IgD-negative memory B cell (primary cell): Measurements from ENCODE around the gene USHBP1. TPM values are rescaled to one million over a fixed set of nuclear protein-coding genes. Genes with fewer than 3 reads are reported as not detected.

Experiments used
- H3K27ac Mint-ChIP-seq, 3 donors: one replicate each; pipeline ENCODE4 v1.8.0; 2020 to 2022; ENCODE audit warnings: mild to moderate bottlenecking in 3 of 3, mixed read lengths in 3 of 3, moderate library complexity in 1 of 3
- H3K27me3 Mint-ChIP-seq: one replicate; pipeline ENCODE4 v1.8.0; 2021; ENCODE audit warnings: mixed read lengths
- H3K36me3 Mint-ChIP-seq: one replicate; pipeline ENCODE4 v1.8.0; 2020; ENCODE audit warnings: mild to moderate bottlenecking, mixed read lengths
- H3K4me1 Mint-ChIP-seq, 3 donors: one replicate each; pipeline ENCODE4 v1.8.0; 2020 to 2022; ENCODE audit warnings: mixed read lengths in 3 of 3, mild to moderate bottlenecking in 1 of 3
- H3K4me3 Mint-ChIP-seq, 4 donors: one replicate each; pipeline ENCODE4 v1.8.0; 2020 to 2022; ENCODE audit warnings: mild to moderate bottlenecking in 4 of 4, mixed read lengths in 4 of 4, moderate library complexity in 3 of 4
- H3K9me3 Mint-ChIP-seq, 3 donors: one replicate each; pipeline ENCODE4 v1.8.0; 2020 to 2021; ENCODE audit warnings: mixed read lengths in 3 of 3, mild to moderate bottlenecking in 1 of 3
- polyA plus RNA-seq: library from polyadenylated mRNA; unstranded; fragments of 300-500 nt; fragmentation: Illumina TruSeq; gene quantifications from one replicate; pipeline ENCODE4 v1.2.3, GENCODE V29; 2021

The USHBP1 gene
- polyA plus RNA-seq, 1 donor from 2014 or later = not detected

- Mint-ChIP-seq H3K4me1 (peaks cover 0 to 3% (median 3%) of the 10 kb centered on the region in 3 donors), H3K27ac (peak within 1 kb of the TSS; percentile 78 to 93 (median 93)), H3K27me3 (no peaks in the 10 kb centered on the region), H3K9me3 (no peaks in the 10 kb centered on the region), H3K4me3 (peak within 1 kb of the TSS; percentile 84 to 98 (median 94)), H3K36me3 (no peaks in the 10 kb centered on the region)
Measured at GRCh38 chr19:17226002-17226933, 38.3 kb downstream of the USHBP1 start, which contains the start of gene OCEL1. OCEL1 (plus strand) TSS chr19:17226226; CDS start chr19:17226248, 22 bp downstream.

- H3K27ac Mint-ChIP-seq = peak overlapping the region in 1 of 3 donors; percentile 78
- no peaks in the 10 kb centered on the region for H3K27me3 Mint-ChIP-seq
- peaks cover 0 to 3% (median 3%) of the 10 kb centered on the region in 3 donors for H3K4me1 Mint-ChIP-seq
- H3K36me3 Mint-ChIP-seq = no peaks in the 10 kb centered on the region
- H3K4me3 Mint-ChIP-seq = peak overlapping the region in 3 of 4 donors; percentile 43 to 93 (median 84)
- no peaks in the 10 kb centered on the region for H3K9me3 Mint-ChIP-seq
Measured at GRCh38 chr19:17225053-17225452, 39.5 kb downstream of the USHBP1 start.

GRCh38 chr19:17220207-17220758 is 44.3 kb downstream of the USHBP1 start:
- H3K27me3 Mint-ChIP-seq = no peaks in the 10 kb centered on the region
- peaks cover 0 to 2% (median under 1%) of the 10 kb centered on the region in 3 donors for H3K4me1 Mint-ChIP-seq
- peak overlapping the region in 1 of 3 donors; percentile 19 for H3K27ac Mint-ChIP-seq
- no peaks in the 10 kb centered on the region for H3K9me3 Mint-ChIP-seq
- H3K4me3 Mint-ChIP-seq = peak overlapping the region in 2 of 4 donors; percentile 23 to 61
- peaks cover 7% of the 10 kb centered on the region for H3K36me3 Mint-ChIP-seq

GRCh38 chr19:17219286-17219685 is 45.3 kb downstream of the USHBP1 start:
- Mint-ChIP-seq H3K27ac (peak overlapping the region in 2 of 3 donors; percentile 63 to 89), H3K27me3 (no peaks in the 10 kb centered on the region), H3K36me3 (peaks cover 10% of the 10 kb centered on the region), H3K4me3 (peak overlapping the region in 2 of 4 donors; percentile 28 to 65), H3K4me1 (peaks cover 3 to 8% (median 7%) of the 10 kb centered on the region in 3 donors), H3K9me3 (no peaks in the 10 kb centered on the region)

- Mint-ChIP-seq H3K9me3 (no peaks in the 10 kb centered on the region), H3K4me1 (peaks cover 3 to 13% (median 9%) of the 10 kb centered on the region in 3 donors), H3K36me3 (peaks cover 10% of the 10 kb centered on the region), H3K4me3 (peak overlapping the region; percentile 88 to 97 (median 95)), H3K27me3 (no peaks in the 10 kb centered on the region), H3K27ac (peak overlapping the region in 2 of 3 donors; percentile 97 to 99)
Measured at GRCh38 chr19:17216058-17216670, 48.4 kb downstream of the USHBP1 start.

GRCh38 chr19:17215127-17215971 is 49.2 kb downstream of the USHBP1 start, which contains the start of gene USE1:
USE1 (plus strand) TSS chr19:17215357; CDS start chr19:17215406, 49 bp downstream.
- peak within 1 kb of the TSS; percentile 88 to 97 (median 95) for H3K4me3 Mint-ChIP-seq
- H3K9me3 Mint-ChIP-seq = no peaks in the 10 kb centered on the region
- H3K27ac Mint-ChIP-seq = peak within 1 kb of the TSS; percentile 97 to 99 (median 97)
- H3K4me1 Mint-ChIP-seq = peaks cover 3 to 13% (median 11%) of the 10 kb centered on the region in 3 donors
- H3K36me3 Mint-ChIP-seq = peaks cover 10% of the 10 kb centered on the region
- H3K27me3 Mint-ChIP-seq = no peaks in the 10 kb centered on the region

- Mint-ChIP-seq H3K36me3 (peaks cover 10% of the 10 kb centered on the region), H3K4me1 (peaks cover 4 to 16% (median 13%) of the 10 kb centered on the region in 3 donors), H3K27me3 (no peaks in the 10 kb centered on the region), H3K9me3 (no peaks in the 10 kb centered on the region), H3K27ac (peak overlapping the region; percentile 97 to 99 (median 97)), H3K4me3 (peak overlapping the region; percentile 88 to 97 (median 95))
Measured at GRCh38 chr19:17214508-17215126, 49.9 kb downstream of the USHBP1 start.

GRCh38 chr19:17213334-17213733 is 51.2 kb downstream of the USHBP1 start:
- peak overlapping the region in 3 of 4 donors; percentile 23 to 60 (median 45) for H3K4me3 Mint-ChIP-seq
- H3K9me3 Mint-ChIP-seq = no peaks in the 10 kb centered on the region
- H3K4me1 Mint-ChIP-seq = peaks cover 8 to 22% (median 13%) of the 10 kb centered on the region in 3 donors
- peaks cover 7% of the 10 kb centered on the region for H3K36me3 Mint-ChIP-seq
- peak overlapping the region in 1 of 3 donors; percentile 76 for H3K27ac Mint-ChIP-seq
- H3K27me3 Mint-ChIP-seq = no peaks in the 10 kb centered on the region

GRCh38 chr19:17211547-17212446 is 52.7 kb downstream of the USHBP1 start:
- peak overlapping the region in 2 of 4 donors; percentile 43 to 60 for H3K4me3 Mint-ChIP-seq
- H3K9me3 Mint-ChIP-seq = no peaks in the 10 kb centered on the region
- peaks cover 8 to 22% (median 13%) of the 10 kb centered on the region in 3 donors for H3K4me1 Mint-ChIP-seq
- H3K27me3 Mint-ChIP-seq = no peaks in the 10 kb centered on the region
- H3K27ac Mint-ChIP-seq = peak overlapping the region in 1 of 3 donors; percentile 76
- H3K36me3 Mint-ChIP-seq = peaks cover 3% of the 10 kb centered on the region

- Mint-ChIP-seq H3K4me3 (peak overlapping the region in 1 of 4 donors; percentile 37), H3K4me1 (peaks cover 8 to 22% (median 11%) of the 10 kb centered on the region in 3 donors), H3K9me3 (no peaks in the 10 kb centered on the region), H3K36me3 (peaks cover 3% of the 10 kb centered on the region), H3K27me3 (no peaks in the 10 kb centered on the region), H3K27ac (peak overlapping the region in 1 of 3 donors; percentile 31)
Measured at GRCh38 chr19:17210296-17210695, 54.2 kb downstream of the USHBP1 start.

- Mint-ChIP-seq H3K4me1 (peaks cover 6 to 15% (median 6%) of the 10 kb centered on the region in 3 donors), H3K9me3 (no peaks in the 10 kb centered on the region), H3K36me3 (no peaks in the 10 kb centered on the region), H3K4me3 (peak overlapping the region in 2 of 4 donors; percentile 12 to 66), H3K27me3 (no peaks in the 10 kb centered on the region), H3K27ac (peak overlapping the region in 2 of 3 donors; percentile 23 to 91)
Measured at GRCh38 chr19:17209126-17210036, 55.2 kb downstream of the USHBP1 start.
